Raji (cell line): Measurements from ENCODE around the gene CDK5.
A peak's percentile ranks its signal among the peaks of the same experiment; 100 is the strongest.

Experiments
- POLR2A ChIP-seq: IDR thresholded peaks from 2 replicates; pipeline ENCODE4 v1.6.1; 2011; ENCODE audit warnings: low read depth, low read length, control low read depth; ENCODE audit not compliant: insufficient read depth

CDK5 gene

DNA sequence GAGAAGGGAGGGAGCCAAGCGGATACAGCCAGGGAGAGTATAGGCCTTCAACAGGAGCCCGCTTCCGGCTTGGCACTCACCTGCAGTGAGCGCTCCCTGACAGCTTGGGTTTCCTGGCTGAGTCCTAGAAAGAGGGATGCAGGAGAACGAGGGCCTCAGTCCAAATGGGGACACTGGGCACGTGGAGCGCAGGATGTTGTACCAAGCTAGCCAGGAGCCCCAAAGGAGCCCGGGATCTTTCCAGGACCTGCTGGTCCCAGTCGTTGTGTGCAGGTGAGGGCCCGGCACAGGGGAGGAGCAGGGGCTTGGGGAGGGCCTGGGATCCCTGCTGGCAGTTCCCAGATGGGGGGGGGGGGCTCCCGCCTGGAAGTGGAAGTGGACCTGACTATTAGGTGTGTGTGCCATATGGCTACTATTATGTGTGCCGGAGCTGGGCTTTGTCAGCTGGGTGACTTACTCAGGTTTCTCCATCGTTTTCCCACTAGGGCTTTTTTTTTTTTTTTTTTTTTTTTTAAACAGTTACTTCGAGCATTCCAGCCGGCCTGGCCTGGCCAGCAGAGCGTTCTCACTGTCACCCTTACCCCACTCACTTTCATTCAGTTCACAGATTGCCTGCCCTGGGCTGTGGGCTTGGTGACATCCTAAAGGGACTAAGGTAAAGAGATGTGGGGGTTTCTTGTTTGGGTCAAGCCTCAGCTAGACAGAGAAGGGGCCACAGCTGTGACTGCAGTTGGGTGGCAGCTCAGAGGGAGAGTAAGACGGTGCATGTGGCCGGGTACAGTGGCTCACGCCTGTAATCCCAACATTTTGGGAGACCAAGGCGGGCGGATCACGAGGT, 32.4 kb upstream of the CDK5 start:
- no peak for TF ChIP-seq POLR2A

DNA sequence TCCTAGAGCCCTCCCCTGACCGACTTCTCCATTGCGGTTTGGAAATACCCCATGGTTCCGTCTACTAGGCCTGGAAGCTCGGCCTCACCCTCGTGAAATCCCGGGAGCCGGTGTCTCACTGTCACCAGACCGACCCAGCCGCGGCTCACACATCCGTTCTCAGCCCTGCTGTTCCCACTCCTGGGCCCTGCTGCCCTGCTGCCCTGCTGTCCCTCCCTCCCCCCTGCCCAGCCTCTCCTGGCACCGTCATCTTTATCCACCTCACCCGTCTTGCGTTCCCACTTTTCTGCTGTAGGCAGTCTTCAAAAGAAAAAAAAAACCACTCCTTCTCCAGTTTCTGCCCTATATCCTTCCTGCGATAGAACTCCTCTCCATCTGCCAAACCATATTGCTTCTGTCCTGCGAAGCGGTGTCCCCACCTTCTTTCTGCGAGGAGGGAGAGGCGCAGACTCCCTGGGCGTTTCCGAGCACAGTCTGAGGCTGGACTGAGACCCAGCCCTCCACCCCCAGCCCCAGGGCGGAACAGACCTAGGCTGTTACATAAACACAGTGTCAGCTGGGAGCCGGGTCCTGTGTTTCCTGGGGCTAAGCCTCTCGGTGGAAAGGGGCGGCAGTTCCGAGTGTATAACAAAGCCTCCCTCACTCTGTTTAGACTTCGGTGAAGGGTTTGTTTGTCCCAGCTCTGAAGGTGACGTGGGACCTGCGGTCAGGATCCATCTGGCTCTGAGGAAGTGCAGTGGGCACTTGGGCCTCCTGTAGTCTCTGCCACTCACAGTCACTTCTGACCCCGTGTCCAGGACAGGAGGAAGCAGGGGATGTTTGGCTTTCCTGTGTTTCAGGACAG, 31.4 kb upstream of the CDK5 start:
- TF ChIP-seq POLR2A, result no peak

GRCh38 chr7:151088019-151088855, 30.5 kb upstream of the CDK5 start:
- no peak for TF ChIP-seq POLR2A

- TF ChIP-seq POLR2A, result 0 out of 2 replicates have a peak, but pooled peaks have one; percentile 25
Measured at GRCh38 chr7:151087245-151088018, 29.7 kb upstream of the CDK5 start.

DNA sequence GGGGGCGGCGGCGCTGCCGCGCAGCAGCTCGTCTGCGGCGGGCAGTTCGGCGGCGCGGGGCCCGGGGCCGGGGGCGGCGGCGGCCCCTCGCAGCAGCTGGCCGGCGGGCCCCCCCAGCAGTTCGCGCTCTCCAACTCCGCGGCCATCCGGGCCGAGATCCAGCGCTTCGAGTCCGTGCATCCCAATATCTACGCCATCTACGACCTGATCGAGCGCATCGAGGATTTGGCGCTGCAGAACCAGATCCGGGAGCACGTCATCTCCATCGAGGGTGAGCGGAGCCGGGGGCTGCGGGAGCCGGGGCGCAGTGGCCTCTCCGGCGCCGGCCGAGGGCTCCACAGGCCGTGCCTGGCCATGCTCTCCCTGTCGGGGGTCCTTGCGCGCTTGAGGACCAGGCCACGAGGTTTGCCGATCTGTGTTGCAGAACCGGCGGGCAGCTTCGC, 29.1 kb upstream of the CDK5 start:
- TF ChIP-seq POLR2A, result no peak

GRCh38 chr7:151085691-151086620, 28.3 kb upstream of the CDK5 start, which contains the start of gene AGAP3:
AGAP3 (plus strand) TSS chr7:151086475; CDS start chr7:151086742, 267 bp downstream.
- peak; percentile 70 for TF ChIP-seq POLR2A

GRCh38 chr7:151085329-151085690, 27.6 kb upstream of the CDK5 start:
- no peak for TF ChIP-seq POLR2A

GRCh38 chr7:151083824-151084160, 26.1 kb upstream of the CDK5 start:
- no peak for TF ChIP-seq POLR2A

DNA sequence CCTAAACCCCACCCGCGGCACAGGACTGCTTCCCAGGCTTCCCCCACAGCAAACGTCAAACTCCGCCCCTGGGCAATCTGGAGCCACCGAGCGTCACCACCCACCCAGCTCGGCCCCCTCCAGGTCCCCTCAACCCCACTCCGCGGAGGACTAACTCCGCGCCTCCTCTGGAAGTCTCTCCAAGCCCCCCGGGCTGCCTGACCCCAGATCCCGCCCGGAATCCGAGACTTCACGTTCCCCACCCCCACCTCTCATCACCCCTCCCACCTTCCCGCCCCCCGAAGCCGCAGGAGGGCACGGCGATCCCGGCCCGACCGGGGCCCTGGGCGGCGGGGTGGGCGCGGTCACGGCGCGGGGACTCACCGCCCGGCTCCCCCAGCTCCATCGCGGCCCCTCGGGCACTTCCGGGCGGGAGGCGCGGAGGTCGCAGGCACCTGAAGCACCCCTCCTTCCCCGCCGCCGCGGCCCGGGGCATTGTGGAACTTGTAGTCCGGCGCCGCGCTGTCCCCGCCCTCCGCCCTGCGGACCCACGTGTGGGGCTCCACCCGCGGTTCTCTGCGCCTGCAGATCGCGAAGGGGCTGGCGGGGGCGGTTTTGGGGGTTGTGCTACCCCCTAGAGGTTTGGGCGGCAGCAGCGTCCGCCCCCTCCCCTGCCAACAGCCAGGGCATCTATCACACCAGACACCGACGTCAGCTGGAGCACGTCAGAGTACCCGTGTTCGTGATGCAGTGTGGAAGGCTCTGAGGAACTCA, 25.6 kb upstream of the CDK5 start, which contains the start of gene TMUB1:
Gene TMUB1, minus strand, starts transcription at position 423 of the 753 bp plus-strand sequence. CDS start 930 bp downstream, outside the sequence.
- peak; percentile 61; the same call in 1 of the 2 replicates for TF ChIP-seq POLR2A

- no peak for TF ChIP-seq POLR2A
Measured at GRCh38 chr7:151082141-151083070, 24.7 kb upstream of the CDK5 start.
